HAP-1 (cell line): ENCODE results near the gene LRRC38.
"Not testable (repeated sequence)": the region's sequence is repeated elsewhere in the genome, so short reads cannot be mapped to it uniquely, and the experiment has no call there.

Experiments
- DNase-seq, 2 experiments: peaks; one replicate each; pipeline ENCODE4 v3.0.0-alpha.2; 2016 to 2020; ENCODE audit warnings: low spot score in 2 of 2
- H3K27me3 ChIP-seq: fragments of 250-450 bp; sonication (Bioruptor Pico); 2 replicates; pipeline ENCODE4 v1.5.1; 2020; ENCODE audit warnings: low read depth, mild to moderate bottlenecking, moderate library complexity
- H3K36me3 ChIP-seq: fragments of 250-450 bp; sonication (Bioruptor Pico); replicated peaks from 2 replicates; pipeline ENCODE4 v1.5.1; 2020; ENCODE audit warnings: mild to moderate bottlenecking
- H3K4me1 ChIP-seq: fragments of 250-450 bp; sonication (Bioruptor Pico); 2 replicates; pipeline ENCODE4 v1.5.1; 2020; ENCODE audit warnings: mild to moderate bottlenecking
- H3K4me3 ChIP-seq: fragments of 250-450 bp; sonication (Bioruptor Pico); 2 replicates; pipeline ENCODE4 v1.5.1; 2020; ENCODE audit warnings: mild to moderate bottlenecking, moderate library complexity
- H3K9me3 ChIP-seq: fragments of 250-450 bp; sonication (Bioruptor Pico); 2 replicates; pipeline ENCODE4 v1.5.1; 2020; ENCODE audit warnings: mild to moderate bottlenecking, moderate library complexity
- in situ Hi-C: fragments of 300-500 bp; cut with MboI; formaldehyde crosslinking; loops from 3 replicates; pipeline ENCODE4 v1.14.3; 2020; ENCODE audit warnings: low sequenced_read_pairs, inconsistent platforms, mixed read lengths

Gene LRRC38

DNA sequence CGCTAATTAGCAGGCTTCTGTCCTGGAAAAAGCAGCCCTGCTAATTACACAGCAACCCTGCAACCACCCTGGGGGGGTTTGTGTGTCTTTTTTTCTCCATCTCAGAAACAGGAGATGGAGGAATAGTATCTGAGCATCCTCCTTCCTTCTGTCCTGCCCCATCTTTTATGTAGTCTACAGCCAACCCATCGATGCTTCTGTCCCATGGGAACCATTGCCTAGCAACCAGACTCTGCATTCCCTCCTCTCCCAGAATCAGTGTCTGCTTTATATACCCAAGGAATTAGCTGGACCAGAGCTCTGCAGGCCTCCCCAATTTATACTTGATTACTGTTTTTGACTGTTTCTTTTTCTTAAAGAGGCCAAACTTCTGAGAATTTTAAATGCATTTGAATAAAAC lies 35.1 kb downstream of the LRRC38 start:
- in situ Hi-C loops = no loop called here
- Histone ChIP-seq H3K4me3 (no peak overlapping the region), H3K36me3 (no peaks in the 10 kb centered on the region), H3K27me3 (no peaks in the 10 kb centered on the region), H3K9me3 (no peaks in the 10 kb centered on the region), H3K4me1 (no peaks in the 10 kb centered on the region)
- peak in 1 of 2 experiments; percentile 9 for DNase-seq

GRCh38 chr1:13469343-13469742 lies 44.5 kb downstream of the LRRC38 start:
- H3K4me3 ChIP-seq = no peak overlapping the region
- no peaks in the 10 kb centered on the region for H3K4me1 ChIP-seq
- peak; percentile 11 to 36 for DNase-seq
- H3K36me3 ChIP-seq = no peaks in the 10 kb centered on the region
- H3K27me3 ChIP-seq = no peaks in the 10 kb centered on the region
- no peaks in the 10 kb centered on the region for H3K9me3 ChIP-seq
- in situ Hi-C loops = no loop called here

DNA sequence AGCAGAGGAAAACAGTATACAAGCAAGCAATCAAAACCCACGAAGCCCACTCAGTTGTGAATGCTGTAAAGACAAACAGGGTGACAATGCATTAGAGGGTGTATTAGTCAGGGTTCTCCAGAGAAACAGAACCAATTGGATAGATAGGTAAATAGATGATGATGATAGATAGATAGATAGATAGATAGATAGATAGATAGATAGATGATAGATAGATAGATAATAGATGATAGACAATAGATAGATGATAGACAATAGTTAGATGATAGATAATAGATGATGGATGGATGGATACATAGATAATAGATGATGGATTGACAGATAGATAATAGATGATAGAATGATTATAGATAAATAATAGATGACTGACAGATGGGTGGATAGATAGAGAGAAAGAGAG lies 48.3 kb downstream of the LRRC38 start:
- H3K4me1 ChIP-seq = no peaks in the 10 kb centered on the region
- no peaks in the 10 kb centered on the region for H3K36me3 ChIP-seq
- H3K27me3 ChIP-seq = peaks cover 10% of the 10 kb centered on the region
- H3K9me3 ChIP-seq = no peaks in the 10 kb centered on the region
- no peak overlapping the region for H3K4me3 ChIP-seq
- DNase-seq = no peak
- in situ Hi-C loops = no loop called here

- Histone ChIP-seq H3K36me3 (no peaks in the 10 kb centered on the region), H3K4me1 (no peaks in the 10 kb centered on the region), H3K27me3 (peaks cover 15% of the 10 kb centered on the region), H3K4me3 (no peak overlapping the region), H3K9me3 (no peaks in the 10 kb centered on the region)
- no peak for DNase-seq
- in situ Hi-C loops = no loop called here
Observed at GRCh38 chr1:13462682-13463081, 51.1 kb downstream of the LRRC38 start.

GRCh38 chr1:13461977-13462376 lies 51.8 kb downstream of the LRRC38 start:
- in situ Hi-C loops = no loop called here
- H3K27me3 ChIP-seq = peaks cover 15% of the 10 kb centered on the region
- no peaks in the 10 kb centered on the region for H3K4me1 ChIP-seq
- DNase-seq = no peak
- H3K9me3 ChIP-seq = no peaks in the 10 kb centered on the region
- no peak overlapping the region for H3K4me3 ChIP-seq
- no peaks in the 10 kb centered on the region for H3K36me3 ChIP-seq

- Histone ChIP-seq H3K27me3 (peaks cover 5% of the 10 kb centered on the region; the same call in 1 of the 2 replicates), H3K4me3 (no peak overlapping the region), H3K36me3 (no peaks in the 10 kb centered on the region), H3K4me1 (no peaks in the 10 kb centered on the region), H3K9me3 (no peaks in the 10 kb centered on the region)
- no peak for DNase-seq
- in situ Hi-C loops = no loop called here
Observed at GRCh38 chr1:13456904-13457532, 56.8 kb downstream of the LRRC38 start.

- no peaks in the 10 kb centered on the region for H3K27me3 ChIP-seq
- H3K36me3 ChIP-seq = no peaks in the 10 kb centered on the region
- in situ Hi-C loops = no loop called here
- no peak overlapping the region for H3K4me3 ChIP-seq
- H3K9me3 ChIP-seq = no peaks in the 10 kb centered on the region
- no peak for DNase-seq
- no peaks in the 10 kb centered on the region for H3K4me1 ChIP-seq
Observed at GRCh38 chr1:13451399-13451965, 62.3 kb downstream of the LRRC38 start.

- Histone ChIP-seq H3K9me3 (no peaks in the 10 kb centered on the region), H3K36me3 (no peaks in the 10 kb centered on the region), H3K4me3 (no peak overlapping the region), H3K27me3 (no peaks in the 10 kb centered on the region), H3K4me1 (no peaks in the 10 kb centered on the region)
- in situ Hi-C loops = no loop called here
- no peak for DNase-seq
Observed at GRCh38 chr1:13450204-13450603, 63.6 kb downstream of the LRRC38 start.

- H3K4me3 ChIP-seq = no peak overlapping the region
- in situ Hi-C loops = no loop called here
- H3K4me1 ChIP-seq = no peaks in the 10 kb centered on the region
- DNase-seq = no peak
- H3K27me3 ChIP-seq = no peaks in the 10 kb centered on the region
- H3K9me3 ChIP-seq = no peaks in the 10 kb centered on the region
- H3K36me3 ChIP-seq = no peaks in the 10 kb centered on the region
Observed at GRCh38 chr1:13443335-13443979, 70.3 kb downstream of the LRRC38 start.

DNA sequence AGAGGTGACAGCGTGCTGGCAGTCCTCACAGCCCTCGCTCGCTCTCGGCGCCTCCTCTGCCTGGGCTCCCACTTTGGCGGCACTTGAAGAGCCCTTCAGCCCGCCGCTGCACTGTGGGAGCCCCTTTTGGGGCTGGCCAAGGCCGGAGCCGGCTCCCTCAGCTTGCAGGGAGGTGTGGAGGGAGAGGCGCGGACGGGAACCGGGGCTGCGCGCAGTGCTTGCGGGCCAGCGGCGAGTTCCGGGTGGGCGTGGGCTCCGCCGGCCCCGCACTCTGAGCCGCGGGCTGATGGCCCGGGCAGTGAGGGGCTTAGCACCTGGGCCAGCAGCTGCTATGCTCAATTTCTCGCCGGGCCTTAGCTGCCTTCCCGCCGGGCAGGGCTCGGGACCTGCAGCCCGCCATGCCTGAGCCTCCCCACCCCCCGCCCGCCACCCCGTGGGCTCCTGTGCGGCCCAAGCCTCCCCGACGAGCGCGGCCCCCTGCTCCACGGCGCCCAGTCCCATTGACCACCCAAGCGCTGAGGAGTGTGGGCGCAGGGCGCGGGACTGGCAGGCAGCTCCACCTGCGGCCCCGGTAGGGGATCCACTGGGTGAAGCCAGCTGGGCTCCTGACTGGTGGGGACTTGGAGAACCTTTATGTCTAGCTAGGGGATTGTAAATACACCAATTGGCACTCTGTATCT lies 74.6 kb downstream of the LRRC38 start:
- H3K9me3 ChIP-seq, H3K4me1 ChIP-seq, H3K4me3 ChIP-seq, DNase-seq, H3K36me3 ChIP-seq, H3K27me3 ChIP-seq, in situ Hi-C loops: not testable (repeated sequence)

GRCh38 chr1:13435458-13435857 lies 78.3 kb downstream of the LRRC38 start:
- Histone ChIP-seq H3K4me3 (no peak overlapping the region), H3K9me3 (no peaks in the 10 kb centered on the region), H3K27me3 (no peaks in the 10 kb centered on the region), H3K4me1 (no peaks in the 10 kb centered on the region), H3K36me3 (no peaks in the 10 kb centered on the region)
- in situ Hi-C loops = no loop called here
- DNase-seq = no peak

DNA sequence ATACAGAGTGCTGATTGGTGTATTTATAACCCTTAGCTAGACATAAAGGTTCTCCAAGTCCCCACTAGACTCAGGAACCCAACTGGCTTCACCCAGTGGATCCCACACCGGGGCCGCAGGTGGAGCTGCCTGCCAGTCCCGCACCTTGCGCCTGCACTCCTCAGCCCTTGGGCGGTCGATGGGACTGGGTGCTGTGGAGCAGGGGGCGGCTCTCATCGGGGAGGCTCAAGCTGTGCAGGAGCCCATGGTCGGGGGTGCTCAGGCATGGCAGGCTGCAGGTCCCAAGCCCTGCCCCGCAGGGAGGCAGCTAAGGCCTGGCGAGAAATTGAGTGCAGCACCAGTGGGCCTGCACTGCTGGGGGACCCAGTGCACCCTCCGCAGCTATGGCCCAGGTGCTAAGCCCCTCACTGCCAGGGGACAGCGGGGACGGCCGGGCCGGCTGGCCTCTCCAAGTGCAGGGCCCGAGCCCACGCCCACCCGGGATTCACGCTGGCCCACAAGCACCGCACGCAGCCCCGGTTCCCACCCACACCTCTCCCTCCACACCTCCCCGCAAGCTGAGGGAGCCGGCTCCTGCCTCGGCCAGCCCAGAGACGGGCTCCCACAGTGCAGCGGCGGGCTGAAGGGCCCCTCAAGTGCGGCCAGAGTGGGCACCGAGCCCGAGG lies 80.0 kb downstream of the LRRC38 start:
- in situ Hi-C loops, H3K4me1 ChIP-seq, H3K4me3 ChIP-seq, H3K27me3 ChIP-seq, DNase-seq, H3K9me3 ChIP-seq, H3K36me3 ChIP-seq: not testable (repeated sequence)

GRCh38 chr1:13432251-13432650 lies 81.6 kb downstream of the LRRC38 start:
- no peaks in the 10 kb centered on the region for H3K4me1 ChIP-seq
- H3K36me3 ChIP-seq = no peaks in the 10 kb centered on the region
- H3K27me3 ChIP-seq = no peaks in the 10 kb centered on the region
- no peak overlapping the region for H3K4me3 ChIP-seq
- no peak for DNase-seq
- in situ Hi-C loops = no loop called here
- no peaks in the 10 kb centered on the region for H3K9me3 ChIP-seq

DNA sequence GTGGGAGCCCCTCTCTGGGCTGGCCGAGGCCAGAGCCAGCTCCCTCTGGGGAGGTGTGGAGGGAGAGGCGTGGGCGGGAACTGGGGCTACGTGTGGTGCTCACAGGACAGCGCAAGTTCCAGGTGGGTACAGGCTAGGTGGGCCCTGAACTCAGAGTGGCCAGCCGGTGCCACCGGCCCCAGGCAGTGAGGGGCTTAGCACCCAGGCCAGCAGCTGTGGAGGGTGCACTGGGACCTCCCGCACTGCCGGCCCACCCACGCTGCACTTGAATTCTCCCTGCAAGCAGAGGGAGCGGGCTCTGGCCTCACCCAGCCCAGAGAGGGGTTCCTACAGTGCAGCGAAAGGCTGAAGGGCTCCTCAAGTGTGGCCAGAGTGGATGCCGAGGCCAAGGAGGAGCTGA lies 83.3 kb downstream of the LRRC38 start:
- no peaks in the 10 kb centered on the region for H3K27me3 ChIP-seq
- no peaks in the 10 kb centered on the region for H3K9me3 ChIP-seq
- no peaks in the 10 kb centered on the region for H3K36me3 ChIP-seq
- H3K4me3 ChIP-seq = no peak overlapping the region
- no peak for DNase-seq
- in situ Hi-C loops = no loop called here
- no peaks in the 10 kb centered on the region for H3K4me1 ChIP-seq
